AG09319 (cell line): Measurements from ENCODE around the gene FAM187B.
"Not testable (repeated sequence)": the region's sequence is repeated elsewhere in the genome, so short reads cannot be mapped to it uniquely, and the experiment has no call there.

Source experiments
- DNase-seq: peaks from one replicate; pipeline ENCODE4 v3.0.0-alpha.2; 2010; ENCODE audit warnings: low read depth; ENCODE audit errors: extremely low read depth
- CTCF ChIP-seq: IDR thresholded peaks from 2 replicates; pipeline ENCODE4 v1.5.1; 2011; ENCODE audit warnings: low read depth, mild to moderate bottlenecking, inconsistent platforms, low read length, moderate library complexity

FAM187B gene

GRCh38 chr19:35204799-35205732 lies 23.5 kb downstream of the FAM187B start:
- no peak for DNase-seq
- TF ChIP-seq CTCF = no peak

GRCh38 chr19:35202722-35203688 lies 25.5 kb downstream of the FAM187B start:
- TF ChIP-seq CTCF = no peak
- DNase-seq = no peak

GRCh38 chr19:35199481-35199880 lies 29.1 kb downstream of the FAM187B start:
- DNase-seq = no peak
- TF ChIP-seq CTCF = no peak

GRCh38 chr19:35196861-35197260 lies 31.7 kb downstream of the FAM187B start:
- DNase-seq = not testable (repeated sequence)

GRCh38 chr19:35195830-35196229 lies 32.7 kb downstream of the FAM187B start:
- no peak for DNase-seq
- no peak for TF ChIP-seq CTCF

- DNase-seq = no peak
- no peak for TF ChIP-seq CTCF
Observed at GRCh38 chr19:35194012-35194984, 34.2 kb downstream of the FAM187B start.

- no peak for TF ChIP-seq CTCF
- no peak for DNase-seq
Observed at GRCh38 chr19:35184884-35185283, 43.7 kb downstream of the FAM187B start.
